ENCODE data around the gene SCG2. TPM values are rescaled to one million over a fixed set of nuclear protein-coding genes. Genes with fewer than 3 reads are reported as not detected.

Gene SCG2
- total and polyA plus RNA-seq, 4 donors = 39.1 to 199 (median 171) TPM

- Histone ChIP-seq H3K9me3 (ENCODE audit: control insufficient read depth, insufficient read depth, low read length) (no peaks in the 10 kb centered on the region), H3K36me3 (ENCODE audit: control insufficient read depth, insufficient read depth, low read length) (no peaks in the 10 kb centered on the region), H3K4me3 (ENCODE audit: low read depth, low read length) (peak overlapping the region; percentile 27), H3K4me1 (ENCODE audit: control insufficient read depth, insufficient read depth, low read length) (peaks cover 9% of the 10 kb centered on the region), H3K27me3 (ENCODE audit: control insufficient read depth, insufficient read depth, low read length) (no peaks in the 10 kb centered on the region), H3K27ac (ENCODE audit: low read depth, low read length) (peak overlapping the region; percentile 81)
- DNase-seq (ENCODE audit: low read depth in 4 of 6, low spot score in 6 of 6) = peak; percentile 49 to 94 (median 70)
- 2% methylated on average over 30 of the region's 35 CpGs for WGBS (ENCODE audit: insufficient coverage)
Observed at GRCh38 chr2:223613017-223613950, 11.1 kb upstream of the SCG2 start.

GRCh38 chr2:223612501-223612900 is 10.3 kb upstream of the SCG2 start:
- WGBS (ENCODE audit: insufficient coverage) = no CpG with 5 or more reads among the region's 5 CpGs
- Histone ChIP-seq H3K27ac (ENCODE audit: low read depth, low read length) (peak overlapping the region; percentile 81), H3K9me3 (ENCODE audit: control insufficient read depth, insufficient read depth, low read length) (no peaks in the 10 kb centered on the region), H3K4me1 (ENCODE audit: control insufficient read depth, insufficient read depth, low read length) (peaks cover 9% of the 10 kb centered on the region), H3K36me3 (ENCODE audit: control insufficient read depth, insufficient read depth, low read length) (no peaks in the 10 kb centered on the region), H3K4me3 (ENCODE audit: low read depth, low read length) (peak overlapping the region; percentile 27), H3K27me3 (ENCODE audit: control insufficient read depth, insufficient read depth, low read length) (no peaks in the 10 kb centered on the region)
- DNase-seq (ENCODE audit: low read depth in 4 of 6, low spot score in 6 of 6) = no peak

- no peaks in the 10 kb centered on the region for H3K27me3 ChIP-seq (ENCODE audit: control insufficient read depth, insufficient read depth, low read length)
- H3K4me1 ChIP-seq (ENCODE audit: control insufficient read depth, insufficient read depth, low read length) = peaks cover 9% of the 10 kb centered on the region
- H3K27ac ChIP-seq (ENCODE audit: low read depth, low read length) = no peak overlapping the region
- WGBS (ENCODE audit: insufficient coverage) = no CpG with 5 or more reads among the region's 2 CpGs
- no peak for DNase-seq (ENCODE audit: low read depth in 4 of 6, low spot score in 6 of 6)
- no peaks in the 10 kb centered on the region for H3K9me3 ChIP-seq (ENCODE audit: control insufficient read depth, insufficient read depth, low read length)
- no peak overlapping the region for H3K4me3 ChIP-seq (ENCODE audit: low read depth, low read length)
- no peaks in the 10 kb centered on the region for H3K36me3 ChIP-seq (ENCODE audit: control insufficient read depth, insufficient read depth, low read length)
Observed at GRCh38 chr2:223611061-223611460, 8.9 kb upstream of the SCG2 start.

- Histone ChIP-seq H3K9me3 (ENCODE audit: control insufficient read depth, insufficient read depth, low read length) (no peaks in the 10 kb centered on the region), H3K4me1 (ENCODE audit: control insufficient read depth, insufficient read depth, low read length) (no peaks in the 10 kb centered on the region), H3K27me3 (ENCODE audit: control insufficient read depth, insufficient read depth, low read length) (no peaks in the 10 kb centered on the region), H3K4me3 (ENCODE audit: low read depth, low read length) (no peak overlapping the region), H3K36me3 (ENCODE audit: control insufficient read depth, insufficient read depth, low read length) (no peaks in the 10 kb centered on the region), H3K27ac (ENCODE audit: low read depth, low read length) (no peak overlapping the region)
- no CpG with 5 or more reads among the region's 5 CpGs for WGBS (ENCODE audit: insufficient coverage)
- DNase-seq (ENCODE audit: low read depth in 4 of 6, low spot score in 6 of 6) = peak in 1 of 6 donors; percentile 82
Observed at GRCh38 chr2:223607476-223607875, 5.3 kb upstream of the SCG2 start.

GRCh38 chr2:223606946-223607345 is 4.8 kb upstream of the SCG2 start:
- no CpG with 5 or more reads among the region's 1 CpG for WGBS (ENCODE audit: insufficient coverage)
- no peak overlapping the region for H3K4me3 ChIP-seq (ENCODE audit: low read depth, low read length)
- no peaks in the 10 kb centered on the region for H3K36me3 ChIP-seq (ENCODE audit: control insufficient read depth, insufficient read depth, low read length)
- H3K27ac ChIP-seq (ENCODE audit: low read depth, low read length) = no peak overlapping the region
- H3K4me1 ChIP-seq (ENCODE audit: control insufficient read depth, insufficient read depth, low read length) = no peaks in the 10 kb centered on the region
- no peaks in the 10 kb centered on the region for H3K9me3 ChIP-seq (ENCODE audit: control insufficient read depth, insufficient read depth, low read length)
- DNase-seq (ENCODE audit: low read depth in 4 of 6, low spot score in 6 of 6) = peak in 1 of 6 donors; percentile 58
- H3K27me3 ChIP-seq (ENCODE audit: control insufficient read depth, insufficient read depth, low read length) = no peaks in the 10 kb centered on the region

GRCh38 chr2:223604231-223604630 is 2.1 kb upstream of the SCG2 start:
- Histone ChIP-seq H3K27me3 (ENCODE audit: control insufficient read depth, insufficient read depth, low read length) (no peaks in the 10 kb centered on the region), H3K4me3 (ENCODE audit: low read depth, low read length) (no peak overlapping the region), H3K9me3 (ENCODE audit: control insufficient read depth, insufficient read depth, low read length) (no peaks in the 10 kb centered on the region), H3K4me1 (ENCODE audit: control insufficient read depth, insufficient read depth, low read length) (no peaks in the 10 kb centered on the region), H3K36me3 (ENCODE audit: control insufficient read depth, insufficient read depth, low read length) (no peaks in the 10 kb centered on the region), H3K27ac (ENCODE audit: low read depth, low read length) (no peak overlapping the region)
- WGBS (ENCODE audit: insufficient coverage) = no CpG with 5 or more reads among the region's 2 CpGs
- DNase-seq (ENCODE audit: low read depth in 4 of 6, low spot score in 6 of 6) = no peak

- no CpG with 5 or more reads among the region's 2 CpGs for WGBS (ENCODE audit: insufficient coverage)
- no peaks in the 10 kb centered on the region for H3K27me3 ChIP-seq (ENCODE audit: control insufficient read depth, insufficient read depth, low read length)
- H3K4me1 ChIP-seq (ENCODE audit: control insufficient read depth, insufficient read depth, low read length) = no peaks in the 10 kb centered on the region
- no peaks in the 10 kb centered on the region for H3K36me3 ChIP-seq (ENCODE audit: control insufficient read depth, insufficient read depth, low read length)
- H3K27ac ChIP-seq (ENCODE audit: low read depth, low read length) = no peak overlapping the region
- DNase-seq (ENCODE audit: low read depth in 4 of 6, low spot score in 6 of 6) = no peak
- no peak overlapping the region for H3K4me3 ChIP-seq (ENCODE audit: low read depth, low read length)
- no peaks in the 10 kb centered on the region for H3K9me3 ChIP-seq (ENCODE audit: control insufficient read depth, insufficient read depth, low read length)
Observed at GRCh38 chr2:223602972-223603371, 811 bp upstream of the SCG2 start.

- peak overlapping the region; percentile 31 for H3K4me3 ChIP-seq (ENCODE audit: low read depth, low read length)
- H3K4me1 ChIP-seq (ENCODE audit: control insufficient read depth, insufficient read depth, low read length) = no peaks in the 10 kb centered on the region
- no peaks in the 10 kb centered on the region for H3K27me3 ChIP-seq (ENCODE audit: control insufficient read depth, insufficient read depth, low read length)
- no peak overlapping the region for H3K27ac ChIP-seq (ENCODE audit: low read depth, low read length)
- peak in 1 of 6 donors; percentile 64 for DNase-seq (ENCODE audit: low read depth in 4 of 6, low spot score in 6 of 6)
- no peaks in the 10 kb centered on the region for H3K36me3 ChIP-seq (ENCODE audit: control insufficient read depth, insufficient read depth, low read length)
- H3K9me3 ChIP-seq (ENCODE audit: control insufficient read depth, insufficient read depth, low read length) = no peaks in the 10 kb centered on the region
Observed at GRCh38 chr2:223601018-223601417, 1.1 kb downstream of the SCG2 start.

- no peaks in the 10 kb centered on the region for H3K27me3 ChIP-seq (ENCODE audit: control insufficient read depth, insufficient read depth, low read length)
- no CpG with 5 or more reads among the region's 6 CpGs for WGBS (ENCODE audit: insufficient coverage)
Observed at GRCh38 chr2:223599640-223600380, 2.4 kb downstream of the SCG2 start.

More at GRCh38 chr2:223599640-223600380, 2.4 kb downstream of the SCG2 start:
- peak overlapping the region; percentile 13 for H3K4me3 ChIP-seq (ENCODE audit: low read depth, low read length)
- H3K36me3 ChIP-seq (ENCODE audit: control insufficient read depth, insufficient read depth, low read length) = no peaks in the 10 kb centered on the region
- DNase-seq (ENCODE audit: low read depth in 4 of 6, low spot score in 6 of 6) = peak in 1 of 6 donors; percentile 38
- no peaks in the 10 kb centered on the region for H3K4me1 ChIP-seq (ENCODE audit: control insufficient read depth, insufficient read depth, low read length)
- no peak overlapping the region for H3K27ac ChIP-seq (ENCODE audit: low read depth, low read length)
- no peaks in the 10 kb centered on the region for H3K9me3 ChIP-seq (ENCODE audit: control insufficient read depth, insufficient read depth, low read length)

Measured in spinal cord (tissue), 10 donors.